ENCODE results near the gene KLF12. TPM values are rescaled to one million over a fixed set of nuclear protein-coding genes. Genes with fewer than 3 reads are reported as not detected.
A peak's percentile ranks its signal among the peaks of the same experiment; 100 is the strongest.

KLF12 gene
- total RNA-seq, 3 donors from 2014 or later (not counting 1 experiment from before 2014, with no cell fraction given): 104 to 119 (median 108) TPM

GRCh38 chr13:74090397-74090796 lies 43.8 kb downstream of the KLF12 start:
- DNase-seq: peak in 1 of 2 donors; percentile 21
- intact Hi-C loops (cut with micrococcal nuclease): loop anchor here (2.0 kb wide), 2 partner anchors 42 to 64 kb away; no protein-coding TSS in a partner anchor
- H3K27me3 ChIP-seq (ENCODE audit: control insufficient read depth, insufficient read depth, low read length): no peaks in the 10 kb centered on the region
- ATAC-seq: peak in 2 of 3 donors; percentile 13 to 35
- H3K4me1 Mint-ChIP-seq: peaks cover 77 to 80% of the 10 kb centered on the region in 2 donors
- H3K4me3 ChIP-seq (ENCODE audit: low read length): no peak overlapping the region
- peak overlapping the region; percentile 57 for H3K27ac ChIP-seq (ENCODE audit: low read length)
- TF ChIP-seq CTCF (IDR thresholded peaks at IDR 0.05): no peak
- H3K36me3 Mint-ChIP-seq: no peaks in the 10 kb centered on the region
- peak overlapping the region; percentile 77 for H3K4me3 Mint-ChIP-seq
- peaks cover 20% of the 10 kb centered on the region for H3K4me1 ChIP-seq (ENCODE audit: control insufficient read depth, insufficient read depth, low read length)
- no peaks in the 10 kb centered on the region for H3K9me3 Mint-ChIP-seq
- H3K27me3 Mint-ChIP-seq (ENCODE audit: low read depth in 2 of 2): no peaks in the 10 kb centered on the region
- no peaks in the 10 kb centered on the region for H3K9me3 ChIP-seq (ENCODE audit: control insufficient read depth, insufficient read depth, low read length)
- H3K36me3 ChIP-seq (ENCODE audit: control insufficient read depth, insufficient read depth, low read length): no peaks in the 10 kb centered on the region
- 65% methylated on average over 2 of the region's 3 CpGs for WGBS (ENCODE audit: insufficient coverage)
- peak overlapping the region; percentile 83 to 90 for H3K27ac Mint-ChIP-seq

GRCh38 chr13:74087357-74087756 lies 46.8 kb downstream of the KLF12 start:
- TF ChIP-seq CTCF (IDR thresholded peaks at IDR 0.05): no peak
- DNase-seq (no peak), ATAC-seq (no peak)
- Histone ChIP-seq H3K4me3 (ENCODE audit: low read length) (no peak overlapping the region), H3K9me3 (ENCODE audit: control insufficient read depth, insufficient read depth, low read length) (no peaks in the 10 kb centered on the region), H3K27ac (ENCODE audit: low read length) (no peak overlapping the region), H3K36me3 (ENCODE audit: control insufficient read depth, insufficient read depth, low read length) (no peaks in the 10 kb centered on the region), H3K27me3 (ENCODE audit: control insufficient read depth, insufficient read depth, low read length) (no peaks in the 10 kb centered on the region), H3K4me1 (ENCODE audit: control insufficient read depth, insufficient read depth, low read length) (peaks cover 19% of the 10 kb centered on the region)
- intact Hi-C loops (cut with micrococcal nuclease): no loop called here
- Mint-ChIP-seq H3K4me3 (peak overlapping the region; percentile 61), H3K27me3 (ENCODE audit: low read depth in 2 of 2) (no peaks in the 10 kb centered on the region), H3K9me3 (no peaks in the 10 kb centered on the region), H3K36me3 (no peaks in the 10 kb centered on the region), H3K27ac (peak overlapping the region; percentile 52 to 65), H3K4me1 (peaks cover 89 to 91% of the 10 kb centered on the region in 2 donors)
- 91% methylated on average over 3 of the region's 3 CpGs for WGBS (ENCODE audit: insufficient coverage)

All from natural killer cell (primary cell).